ENCODE data around the gene HOXA2. TPM values are rescaled to one million over a fixed set of nuclear protein-coding genes. Genes with fewer than 3 reads are reported as not detected.

The HOXA2 gene
- total RNA-seq (2014; rRNA removed; shearing (Covaris generic)), result not detected in 2 replicates

DNA sequence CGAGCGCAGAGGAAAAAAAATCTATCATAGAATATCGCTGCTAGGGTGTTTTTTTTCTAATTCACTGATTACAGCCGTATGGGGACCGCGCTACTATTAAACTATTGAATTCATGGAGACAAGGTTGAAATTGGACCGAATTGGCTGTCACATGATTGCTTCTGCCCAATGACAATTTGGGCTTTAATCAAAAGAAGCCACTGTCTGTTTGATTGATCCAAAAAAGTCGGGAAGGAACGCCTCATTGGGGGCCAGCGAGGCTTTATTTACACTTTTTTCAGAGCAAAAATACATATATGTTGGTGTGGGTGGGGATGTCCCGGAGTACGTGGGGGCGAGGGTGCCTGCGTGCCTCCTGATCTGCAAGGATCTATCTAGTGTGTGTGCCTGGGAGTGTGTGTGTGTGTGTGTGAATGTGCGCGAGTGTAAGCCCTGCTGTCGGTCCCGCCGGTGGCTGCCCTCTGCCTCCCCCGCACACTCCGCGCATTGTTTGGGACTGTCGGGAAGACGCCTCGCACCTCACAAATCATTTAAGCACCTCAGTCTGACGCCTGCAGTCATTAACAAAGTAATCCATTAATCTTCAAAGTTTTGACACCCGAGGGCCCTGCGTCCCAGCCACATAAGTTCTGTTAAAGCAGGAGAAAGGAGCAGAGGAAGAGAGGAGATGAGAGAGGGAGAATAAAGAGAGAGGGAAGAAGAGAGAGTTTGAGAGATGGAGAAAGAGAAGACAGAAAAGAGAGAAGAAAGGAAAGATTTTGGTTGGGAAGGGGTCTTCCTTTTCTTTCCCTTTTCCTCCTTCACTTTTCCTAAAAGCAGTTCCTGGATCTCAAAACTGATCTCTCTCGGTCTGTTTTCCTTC lies at the start of gene HOXA2:
TSS of gene HOXA2 (minus strand) at position 103 of the 862 bp plus-strand sequence. CDS start 183 bp downstream, outside the sequence.
- in situ Hi-C loops (cut with HindIII; ENCODE audit: low sequenced_read_pairs), result no loop called here
- no peak for DNase-seq (ENCODE audit: low spot score)

DNA sequence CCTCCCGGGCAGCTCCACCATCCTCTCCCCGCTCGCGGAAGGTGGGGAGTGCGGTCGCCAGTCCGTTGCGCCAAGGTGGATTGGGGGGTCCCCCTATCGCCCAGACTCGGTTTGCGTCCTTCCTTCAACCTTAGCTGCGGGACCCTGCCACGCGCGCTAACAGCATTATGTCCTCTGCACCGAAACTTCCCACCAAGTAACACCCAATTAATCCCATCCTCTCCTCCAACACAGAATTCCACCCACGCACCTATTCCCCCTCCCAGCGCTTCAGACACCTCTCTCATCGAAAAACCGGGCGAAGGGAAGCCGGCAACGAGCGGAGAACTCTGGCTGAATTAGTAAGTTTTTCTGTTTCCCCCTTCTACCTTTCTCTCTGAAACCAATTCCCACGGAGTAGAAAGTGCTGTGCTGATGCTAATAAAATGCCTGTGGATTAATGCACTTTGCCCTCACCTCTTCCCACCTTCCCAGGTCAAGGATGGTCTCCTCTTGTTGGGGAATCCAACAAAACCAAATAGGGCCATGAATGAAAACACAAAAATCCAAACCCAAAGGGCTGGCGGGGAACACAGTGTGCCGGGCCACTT lies 49.0 kb upstream of the HOXA2 start:
- no peak for DNase-seq (ENCODE audit: low spot score)
- in situ Hi-C loops (cut with HindIII; ENCODE audit: low sequenced_read_pairs), result no loop called here

- peak; percentile 51 for DNase-seq (ENCODE audit: low spot score)
- in situ Hi-C loops (cut with HindIII; ENCODE audit: low sequenced_read_pairs), result no loop called here
Measured at GRCh38 chr7:27150568-27151340, 48.3 kb upstream of the HOXA2 start.

GRCh38 chr7:27149842-27150567 lies 47.5 kb upstream of the HOXA2 start:
- in situ Hi-C loops (cut with HindIII; ENCODE audit: low sequenced_read_pairs), result no loop called here
- DNase-seq (ENCODE audit: low spot score), result no peak

GRCh38 chr7:27148756-27149641 lies 46.5 kb upstream of the HOXA2 start:
- in situ Hi-C loops (cut with HindIII; ENCODE audit: low sequenced_read_pairs), result no loop called here
- DNase-seq (ENCODE audit: low spot score), result no peak

- in situ Hi-C loops (cut with HindIII; ENCODE audit: low sequenced_read_pairs), result no loop called here
- no peak for DNase-seq (ENCODE audit: low spot score)
Measured at GRCh38 chr7:27148031-27148755, 45.7 kb upstream of the HOXA2 start.

DNA sequence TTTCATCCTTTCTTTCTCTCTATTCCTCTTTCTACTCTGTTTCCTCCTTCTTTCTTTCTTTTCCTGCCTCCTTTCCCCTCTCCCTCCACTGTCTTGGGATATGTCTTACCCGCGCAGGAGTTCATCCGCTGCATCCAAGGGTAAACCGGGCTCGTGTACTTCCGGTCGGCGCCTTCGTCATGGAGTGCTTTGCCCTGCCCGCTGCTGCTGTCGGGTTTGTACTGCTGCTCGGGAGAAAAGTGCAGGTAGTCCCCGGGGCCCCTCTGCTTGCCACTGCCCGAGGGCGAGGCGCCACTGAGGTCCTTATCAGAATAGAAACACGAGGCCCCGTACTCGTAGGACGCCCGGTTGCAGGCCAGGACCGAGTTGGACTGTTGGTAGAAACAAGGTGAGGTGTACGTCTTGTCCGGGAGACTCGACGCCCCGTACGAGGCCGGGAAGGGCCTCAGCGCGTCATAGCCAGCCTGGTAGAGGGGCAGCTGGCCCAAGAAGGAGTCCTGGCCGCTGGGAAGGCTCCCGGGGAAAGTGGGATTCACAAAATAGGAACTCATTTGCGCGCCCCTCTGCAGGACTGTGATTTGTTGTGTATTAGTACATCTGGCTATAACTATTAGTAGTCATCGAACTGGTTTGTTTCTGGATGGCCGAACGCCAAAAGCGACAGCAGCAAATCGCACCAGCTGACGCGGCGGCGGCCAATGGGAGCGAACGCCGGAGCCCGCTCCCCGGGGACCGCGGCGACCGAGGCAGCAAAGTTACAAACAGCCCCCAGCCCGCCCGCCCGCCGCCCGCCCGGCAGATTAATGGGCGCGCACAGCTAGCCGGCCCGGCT lies 44.9 kb upstream of the HOXA2 start, which contains the start of gene HOXA6:
TSS of gene HOXA6 (minus strand) at position 576 of the 832 bp plus-strand sequence. CDS start at position 551, 25 bp downstream.
- DNase-seq (ENCODE audit: low spot score), result no peak
- in situ Hi-C loops (cut with HindIII; ENCODE audit: low sequenced_read_pairs), result no loop called here

DNA sequence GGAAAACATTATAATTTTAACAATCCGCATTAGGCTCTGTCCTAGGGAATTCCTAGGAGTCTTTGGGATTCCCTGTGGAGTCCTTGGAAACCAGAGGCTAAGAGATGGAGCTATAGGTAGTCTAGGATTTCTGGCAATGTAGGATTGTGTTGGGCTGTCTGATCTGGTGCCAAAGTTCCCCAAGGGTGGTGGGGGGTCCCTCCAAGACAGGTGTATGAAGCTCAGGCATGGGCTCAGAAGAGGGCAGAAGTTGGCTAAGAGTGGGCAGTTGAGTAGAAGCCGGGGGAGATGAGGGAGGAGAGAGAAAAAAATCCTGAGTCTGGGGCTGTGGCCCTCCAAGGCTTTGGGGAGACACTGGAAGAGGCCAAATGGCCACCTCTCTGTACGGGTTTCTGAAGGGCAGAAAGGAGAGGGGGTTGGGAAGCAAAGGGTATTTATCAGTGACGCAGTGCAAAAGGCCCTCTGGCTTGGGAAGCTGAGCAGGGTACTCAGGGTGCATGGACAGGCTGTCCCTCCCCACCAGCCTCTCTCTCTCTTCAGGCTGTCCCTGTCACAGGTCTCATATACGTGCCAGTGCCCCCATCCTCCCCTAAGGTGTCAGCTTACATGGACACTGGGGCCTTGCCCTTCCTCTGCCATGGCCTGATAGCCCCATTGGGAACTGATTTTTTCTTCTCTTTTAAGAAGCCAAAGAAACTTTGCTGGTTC lies 44.2 kb upstream of the HOXA2 start:
- in situ Hi-C loops (cut with HindIII; ENCODE audit: low sequenced_read_pairs), result no loop called here
- DNase-seq (ENCODE audit: low spot score), result no peak

DNA sequence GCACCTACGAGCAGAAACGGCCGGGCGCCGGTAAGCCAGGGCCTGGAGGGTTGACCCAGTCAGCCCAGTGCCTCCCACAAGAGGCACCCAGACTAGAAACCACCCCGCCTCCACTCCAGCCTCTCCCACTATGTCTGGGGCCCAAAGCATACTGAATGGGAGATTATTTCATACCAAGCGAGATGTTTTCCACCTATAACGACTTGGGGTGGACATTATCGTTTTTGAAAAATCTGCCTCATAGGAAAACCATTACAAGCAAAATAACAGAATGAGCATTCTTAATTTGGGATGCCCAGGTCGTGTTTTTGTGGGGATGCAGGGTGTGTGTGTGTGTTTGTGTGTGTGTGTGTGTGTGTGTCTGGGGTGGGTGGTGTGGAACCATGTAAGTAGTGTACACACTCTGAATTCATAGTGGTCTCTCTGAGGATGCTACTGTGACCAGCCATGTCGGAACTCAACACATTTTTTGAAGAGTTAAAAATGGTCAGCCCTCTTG lies 43.5 kb upstream of the HOXA2 start:
- in situ Hi-C loops (cut with HindIII; ENCODE audit: low sequenced_read_pairs), result no loop called here
- no peak for DNase-seq (ENCODE audit: low spot score)

DNA sequence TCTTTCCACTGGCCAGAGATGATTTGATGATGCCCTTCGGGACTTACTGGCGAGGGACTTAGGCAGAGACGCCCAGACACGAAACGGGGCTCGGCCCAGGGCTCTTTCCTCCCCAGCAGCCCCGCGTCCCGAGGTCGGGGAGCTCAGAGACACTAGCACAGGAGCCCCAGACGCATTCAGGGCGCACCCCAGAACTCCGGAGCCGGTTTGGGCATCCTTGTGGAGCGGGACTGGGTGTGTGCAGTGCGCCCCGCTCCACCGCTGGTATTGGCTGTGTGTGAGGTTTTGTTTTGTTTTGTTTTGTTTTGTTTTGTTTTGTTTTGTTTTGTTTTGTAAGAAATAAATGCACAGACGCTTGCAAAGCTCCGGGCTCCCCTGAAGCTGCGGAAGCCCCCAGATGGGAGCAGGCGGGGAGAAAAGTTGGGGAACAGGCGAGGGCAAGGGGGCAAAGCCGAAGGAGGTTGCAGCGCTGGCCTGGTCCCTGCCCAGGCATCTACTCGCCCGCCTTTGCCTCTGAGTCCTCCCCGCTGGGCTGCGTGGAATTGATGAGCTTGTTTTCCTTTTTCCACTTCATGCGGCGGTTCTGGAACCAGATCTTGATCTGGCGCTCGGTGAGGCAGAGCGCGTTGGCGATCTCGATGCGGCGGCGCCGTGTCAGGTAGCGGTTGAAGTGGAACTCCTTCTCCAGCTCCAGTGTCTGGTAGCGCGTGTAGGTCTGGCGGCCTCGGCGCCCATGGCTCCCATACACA lies 42.9 kb upstream of the HOXA2 start:
- DNase-seq (ENCODE audit: low spot score), result no peak
- in situ Hi-C loops (cut with HindIII; ENCODE audit: low sequenced_read_pairs), result no loop called here

- in situ Hi-C loops (cut with HindIII; ENCODE audit: low sequenced_read_pairs), result no loop called here
- DNase-seq (ENCODE audit: low spot score), result no peak
Measured at GRCh38 chr7:27144781-27145164, 42.3 kb upstream of the HOXA2 start.

GRCh38 chr7:27143950-27144780 lies 41.7 kb upstream of the HOXA2 start:
- in situ Hi-C loops (cut with HindIII; ENCODE audit: low sequenced_read_pairs), result no loop called here
- no peak for DNase-seq (ENCODE audit: low spot score)

DNA sequence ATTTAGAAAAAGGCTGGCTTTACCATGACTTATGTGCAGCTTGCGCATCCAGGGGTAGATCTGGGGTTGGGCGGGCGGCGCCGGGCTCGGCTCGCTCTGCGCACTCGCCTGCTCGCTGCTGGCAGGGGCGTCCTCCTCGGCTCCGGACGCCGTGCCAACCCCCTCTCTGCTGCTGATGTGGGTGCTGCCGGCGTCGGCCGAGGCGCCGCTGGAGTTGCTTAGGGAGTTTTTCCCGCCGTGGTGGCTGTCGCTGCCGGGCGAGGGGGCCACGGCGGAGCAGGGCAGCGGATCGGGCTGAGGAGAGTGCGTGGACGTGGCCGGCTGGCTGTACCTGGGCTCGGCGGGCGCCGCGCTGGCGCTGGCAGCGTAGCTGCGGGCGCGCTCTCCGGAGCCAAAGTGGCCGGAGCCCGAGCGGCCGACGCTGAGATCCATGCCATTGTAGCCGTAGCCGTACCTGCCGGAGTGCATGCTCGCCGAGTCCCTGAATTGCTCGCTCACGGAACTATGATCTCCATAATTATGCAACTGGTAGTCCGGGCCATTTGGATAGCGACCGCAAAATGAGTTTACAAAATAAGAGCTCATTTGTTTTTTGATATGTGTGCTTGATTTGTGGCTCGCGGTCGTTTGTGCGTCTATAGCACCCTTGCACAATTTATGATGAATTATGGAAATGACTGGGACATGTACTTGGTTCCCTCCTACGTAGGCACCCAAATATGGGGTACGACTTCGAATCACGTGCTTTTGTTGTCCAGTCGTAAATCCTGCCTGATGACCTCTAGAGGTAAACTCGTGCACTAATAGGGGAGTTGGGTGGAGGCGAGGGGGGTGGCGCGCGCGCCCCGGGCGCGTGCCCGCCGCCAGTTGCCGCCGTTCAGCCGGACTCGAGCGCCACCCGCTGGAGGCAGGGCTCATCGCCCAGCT lies 40.8 kb upstream of the HOXA2 start, which contains the start of gene HOXA5:
TSS of gene HOXA5 (minus strand) at position 659 of the 927 bp plus-strand sequence. CDS start at position 585, 74 bp downstream.
- in situ Hi-C loops (cut with HindIII; ENCODE audit: low sequenced_read_pairs), result no loop called here

More for the DNA sequence above, 40.8 kb upstream of the HOXA2 start, which contains the start of gene HOXA5:
- DNase-seq (ENCODE audit: low spot score), result no peak
